Left cardiac atrium (tissue), 4 donors: ENCODE data around the gene LGALS4. TPM values are rescaled to one million over a fixed set of nuclear protein-coding genes. Genes with fewer than 3 reads are reported as not detected.
"Not testable (repeated sequence)": the region's sequence is repeated elsewhere in the genome, so short reads cannot be mapped to it uniquely, and the experiment has no call there.

Experiments used
- ATAC-seq, 2 donors: fragments of 200-7000 bp; cut with Tn5 transposase; one replicate each; pipeline ENCODE4 v1.9.1; 2020; ENCODE audit warnings: mild to moderate bottlenecking in 2 of 2, moderate library complexity in 2 of 2
- DNase-seq: peaks from one replicate; pipeline ENCODE4 v3.0.0-alpha.2; 2020
- intact Hi-C, 2 donors: fragments of 100-400 bp; cut with DNase I; formaldehyde crosslinking; loops; one replicate each; pipeline versions ENCODE4 v1.14.1 to v1.15.1; 2022 to 2023
- total RNA-seq, 2 donors: library from RNA; stranded (reverse); fragmentation: NEBNext Ultra II Directional; extraction: Animal tissue kit (Norgen Biotek cat#: 25700); gene quantifications; one replicate each; pipeline ENCODE4 v1.2.1, GENCODE V29; 2021
- donor health status: DM: no; HTN: yes; CAD: no.
- donor health status: DM: no; HTN: yes; CAD: no; lungs with severe emphysema.
- donor health status: DM: yes; HTN: yes; CAD: no.
- donor health status: Dilated cardiomyopathy.

LGALS4 gene
- total RNA-seq, 2 donors from 2014 or later = 0.85 to 1.4 TPM

GRCh38 chr19:38831142-38831605 is 18.4 kb upstream of the LGALS4 start:
- ATAC-seq (peak; percentile 51 to 60), DNase-seq (peak; percentile 70)
- intact Hi-C loops = loop anchor here in 1 of 2 donors (5.0 kb wide), 1 partner anchor 184 kb away; the partner anchor contains the start of gene ACTN4

GRCh38 chr19:38830039-38830733 is 17.4 kb upstream of the LGALS4 start:
- intact Hi-C loops = loop anchor here in 1 of 2 donors (5.0 kb wide), 1 partner anchor 183 kb away; the partner anchor contains the start of gene ACTN4
- DNase-seq = no peak
- ATAC-seq = no peak

- intact Hi-C loops, ATAC-seq, DNase-seq: not testable (repeated sequence)
These were observed 16.5 kb upstream of the LGALS4 start for GRCh38 chr19:38829203-38829602.

GRCh38 chr19:38826856-38827551 is 14.3 kb upstream of the LGALS4 start:
- DNase-seq = no peak
- ATAC-seq = no peak
- intact Hi-C loops = no loop called here

GRCh38 chr19:38825936-38826335 is 13.2 kb upstream of the LGALS4 start:
- DNase-seq, ATAC-seq, intact Hi-C loops: not testable (repeated sequence)

GRCh38 chr19:38821230-38821825 is 8.6 kb upstream of the LGALS4 start:
- DNase-seq, intact Hi-C loops, ATAC-seq: not testable (repeated sequence)

GRCh38 chr19:38819231-38819920 is 6.6 kb upstream of the LGALS4 start:
- no peak for DNase-seq
- intact Hi-C loops = no loop called here
- peak; percentile 62 to 75 for ATAC-seq

- ATAC-seq (no peak), DNase-seq (no peak)
- intact Hi-C loops = no loop called here
These were observed 4.3 kb upstream of the LGALS4 start for GRCh38 chr19:38817081-38817480.

- ATAC-seq (no peak), DNase-seq (no peak)
- intact Hi-C loops = no loop called here
These were observed 3.5 kb upstream of the LGALS4 start for GRCh38 chr19:38816131-38816750.

- no peak for DNase-seq
- no peak for ATAC-seq
- intact Hi-C loops = no loop called here
These were observed 2.6 kb upstream of the LGALS4 start for GRCh38 chr19:38815059-38816001.

GRCh38 chr19:38813932-38814331 is 1.2 kb upstream of the LGALS4 start:
- ATAC-seq, DNase-seq, intact Hi-C loops: not testable (repeated sequence)

- intact Hi-C loops = no loop called here
- DNase-seq (no peak), ATAC-seq (no peak)
These were observed 578 bp upstream of the LGALS4 start for GRCh38 chr19:38813323-38813722.

- no peak for ATAC-seq
- intact Hi-C loops = no loop called here
- no peak for DNase-seq
These were observed 520 bp downstream of the LGALS4 start for GRCh38 chr19:38812009-38812840.

- intact Hi-C loops = no loop called here
- DNase-seq (no peak), ATAC-seq (no peak)
These were observed 3.0 kb downstream of the LGALS4 start for GRCh38 chr19:38809592-38810252.

- no peak for ATAC-seq
- no peak for DNase-seq
- intact Hi-C loops = no loop called here
These were observed 4.0 kb downstream of the LGALS4 start for GRCh38 chr19:38808741-38809140.

- intact Hi-C loops, DNase-seq, ATAC-seq: not testable (repeated sequence)
These were observed 5.2 kb downstream of the LGALS4 start for GRCh38 chr19:38807374-38808098.
